Neutrophil (primary cell): ENCODE results near the gene QSOX2.

ENCODE experiments used
- H3K27ac ChIP-seq: fragments of 200-600 bp; sonication (generic); 2 replicates; pipeline ENCODE4 v1.5.1; 2016; ENCODE audit warnings: mild to moderate bottlenecking, moderate library complexity
- H3K27me3 ChIP-seq: fragments of 200-600 bp; sonication (generic); 2 replicates; pipeline ENCODE4 v1.6.0; 2016; ENCODE audit warnings: mild to moderate bottlenecking
- H3K36me3 ChIP-seq: fragments of 200-600 bp; sonication (generic); 2 replicates; pipeline ENCODE4 v1.5.1; 2017
- H3K4me1 ChIP-seq, 2 experiments: fragments of 200-600 bp in 1 of 2; sonication (generic) in 1 of 2; 1 replicate in 1 of 2; 2 replicates in 1 of 2; pipeline versions ENCODE4 v1.5.1 to v1.6.1; 2013 to 2016; ENCODE audit warnings: low read depth in 1 of 2, low read length in 1 of 2, mild to moderate bottlenecking in 1 of 2, moderate library complexity in 1 of 2; ENCODE audit not compliant: control insufficient read depth in 1 of 2, insufficient read depth in 1 of 2
- H3K4me3 ChIP-seq, 2 experiments: fragments of 200-600 bp in 1 of 2; sonication (generic) in 1 of 2; 1 replicate in 1 of 2; 2 replicates in 1 of 2; pipeline ENCODE4 v1.5.1; 2013 to 2016; ENCODE audit warnings: low read depth in 1 of 2, low read length in 1 of 2, mild to moderate bottlenecking in 1 of 2, moderate library complexity in 1 of 2
- H3K9me3 ChIP-seq: fragments of 200-600 bp; sonication (generic); 2 replicates; pipeline ENCODE4 v1.5.1; 2016
- TF ChIP-seq, protein P1 (sequence below): fragments of 200-600 bp; sonication (generic); IDR thresholded peaks from 2 replicates; pipeline ENCODE4 v1.5.1; 2016; ENCODE audit warnings: antibody characterized with exemption

The QSOX2 gene

DNA sequence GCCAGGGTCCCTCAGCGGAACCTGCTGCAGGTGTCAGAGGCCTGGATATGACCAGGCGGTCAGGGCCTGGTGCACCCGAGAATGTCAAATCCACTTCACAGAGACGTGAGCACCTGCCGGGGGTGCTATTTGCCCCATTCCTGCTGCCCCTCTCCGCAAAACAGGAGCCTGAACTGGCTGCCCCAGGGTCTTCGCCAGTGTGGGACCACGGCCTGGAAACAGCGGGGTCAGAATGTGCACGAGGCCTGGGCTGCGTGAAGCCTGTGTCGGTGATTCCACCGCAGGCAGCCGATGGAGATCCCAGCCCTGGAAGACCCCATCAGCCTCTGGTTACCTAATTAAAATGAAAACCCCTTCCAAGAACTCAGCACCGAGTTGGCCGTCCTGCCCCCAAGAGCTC is 85.8 kb downstream of the QSOX2 start:
- Histone ChIP-seq H3K9me3 (no peaks in the 10 kb centered on the region), H3K27ac (no peak overlapping the region), H3K4me1 (no peaks in the 10 kb centered on the region), H3K36me3 (no peaks in the 10 kb centered on the region), H3K27me3 (peaks cover 29% of the 10 kb centered on the region), H3K4me3 (no peak overlapping the region)
- TF ChIP-seq, protein P1, sequence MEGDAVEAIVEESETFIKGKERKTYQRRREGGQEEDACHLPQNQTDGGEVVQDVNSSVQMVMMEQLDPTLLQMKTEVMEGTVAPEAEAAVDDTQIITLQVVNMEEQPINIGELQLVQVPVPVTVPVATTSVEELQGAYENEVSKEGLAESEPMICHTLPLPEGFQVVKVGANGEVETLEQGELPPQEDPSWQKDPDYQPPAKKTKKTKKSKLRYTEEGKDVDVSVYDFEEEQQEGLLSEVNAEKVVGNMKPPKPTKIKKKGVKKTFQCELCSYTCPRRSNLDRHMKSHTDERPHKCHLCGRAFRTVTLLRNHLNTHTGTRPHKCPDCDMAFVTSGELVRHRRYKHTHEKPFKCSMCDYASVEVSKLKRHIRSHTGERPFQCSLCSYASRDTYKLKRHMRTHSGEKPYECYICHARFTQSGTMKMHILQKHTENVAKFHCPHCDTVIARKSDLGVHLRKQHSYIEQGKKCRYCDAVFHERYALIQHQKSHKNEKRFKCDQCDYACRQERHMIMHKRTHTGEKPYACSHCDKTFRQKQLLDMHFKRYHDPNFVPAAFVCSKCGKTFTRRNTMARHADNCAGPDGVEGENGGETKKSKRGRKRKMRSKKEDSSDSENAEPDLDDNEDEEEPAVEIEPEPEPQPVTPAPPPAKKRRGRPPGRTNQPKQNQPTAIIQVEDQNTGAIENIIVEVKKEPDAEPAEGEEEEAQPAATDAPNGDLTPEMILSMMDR, result no peak

DNA sequence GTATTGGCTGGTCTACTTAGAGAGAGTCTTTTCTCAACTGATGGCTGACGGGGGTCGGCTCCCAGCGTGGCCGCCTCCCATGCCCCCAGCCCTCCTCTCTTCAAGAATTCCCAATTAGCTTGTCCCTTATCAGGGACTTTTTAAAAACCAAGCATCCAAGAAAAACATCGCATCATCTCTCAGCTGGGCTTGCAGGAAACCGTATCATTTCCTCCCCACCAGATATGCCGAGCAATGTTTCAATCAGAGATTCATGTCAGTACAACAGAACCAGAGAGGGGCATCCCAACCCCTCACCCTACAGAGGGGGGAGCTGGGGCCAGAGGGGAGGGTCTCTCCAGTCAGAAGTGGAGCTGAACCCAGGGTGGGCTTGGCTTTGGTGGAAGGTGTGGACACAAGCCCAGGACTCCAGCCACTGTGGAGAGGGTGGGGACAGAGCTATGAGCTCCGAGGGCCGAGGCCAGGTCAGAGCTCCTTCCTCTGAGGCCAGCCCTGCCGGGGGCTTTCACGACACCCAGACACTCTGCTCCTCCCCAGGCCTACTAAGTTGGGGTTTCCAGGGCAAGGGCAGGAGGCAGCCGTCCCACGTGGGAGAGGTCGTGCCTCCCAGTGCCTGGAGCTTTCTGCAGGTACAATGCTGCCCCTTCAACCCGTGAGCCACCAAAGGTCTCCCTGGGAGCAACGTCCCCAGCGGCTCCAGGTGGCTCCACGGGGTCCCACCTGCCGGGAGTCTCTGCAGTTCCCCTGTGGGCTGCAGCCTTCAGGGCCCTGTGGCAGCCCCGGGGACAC is 87.9 kb downstream of the QSOX2 start:
- peaks cover 29% of the 10 kb centered on the region for H3K27me3 ChIP-seq
- H3K36me3 ChIP-seq, result no peaks in the 10 kb centered on the region
- H3K27ac ChIP-seq, result no peak overlapping the region
- H3K4me3 ChIP-seq, result no peak overlapping the region
- TF ChIP-seq, protein P1, result no peak
- no peaks in the 10 kb centered on the region for H3K9me3 ChIP-seq
- no peaks in the 10 kb centered on the region for H3K4me1 ChIP-seq
